WTC11 (cell line): ENCODE data around the gene SPATA25.

Experiments used
- ATF1 ChIP-seq: sonication (generic); formaldehyde crosslinking; IDR thresholded peaks from 2 replicates; pipeline ENCODE4 v1.8.1; 2023; ENCODE audit warnings: mild to moderate bottlenecking, moderate library complexity, missing genetic modification reagents
- OVOL2 ChIP-seq: fragments of 250-450 bp; sonication (Bioruptor Pico); IDR thresholded peaks from 2 replicates; pipeline ENCODE4 v1.9.0; 2021; ENCODE audit warnings: mild to moderate bottlenecking, borderline replicate concordance
- TCF7 ChIP-seq: sonication (generic); formaldehyde crosslinking; IDR thresholded peaks from 2 replicates; pipeline ENCODE4 v1.8.0; 2022; ENCODE audit warnings: mild to moderate bottlenecking, low read depth, missing genetic modification reagents, moderate library complexity
- TP53 ChIP-seq: sonication (generic); formaldehyde crosslinking; IDR thresholded peaks from 2 replicates; pipeline ENCODE4 v1.8.1; 2023; ENCODE audit warnings: mild to moderate bottlenecking, missing genetic modification reagents
- ZBTB21 ChIP-seq: sonication (generic); formaldehyde crosslinking; IDR thresholded peaks from 2 replicates; pipeline ENCODE4 v1.8.1; 2023; ENCODE audit warnings: mild to moderate bottlenecking, missing genetic modification reagents, borderline replicate concordance
- TF ChIP-seq, protein P1 (sequence below): sonication (generic); formaldehyde crosslinking; IDR thresholded peaks from 2 replicates; pipeline ENCODE4 v1.8.0; 2022; ENCODE audit warnings: mild to moderate bottlenecking, missing genetic modification reagents
- TF ChIP-seq, protein P2 (sequence below): fragments of 200-600 bp; IDR thresholded peaks from 2 replicates; pipeline ENCODE4 v1.8.0; 2022; ENCODE audit warnings: antibody characterized with exemption
- TF ChIP-seq, protein P3 (sequence below): sonication (generic); formaldehyde crosslinking; IDR thresholded peaks from 2 replicates; pipeline ENCODE4 v1.8.0; 2022; ENCODE audit warnings: mild to moderate bottlenecking, missing genetic modification reagents

DNA sequence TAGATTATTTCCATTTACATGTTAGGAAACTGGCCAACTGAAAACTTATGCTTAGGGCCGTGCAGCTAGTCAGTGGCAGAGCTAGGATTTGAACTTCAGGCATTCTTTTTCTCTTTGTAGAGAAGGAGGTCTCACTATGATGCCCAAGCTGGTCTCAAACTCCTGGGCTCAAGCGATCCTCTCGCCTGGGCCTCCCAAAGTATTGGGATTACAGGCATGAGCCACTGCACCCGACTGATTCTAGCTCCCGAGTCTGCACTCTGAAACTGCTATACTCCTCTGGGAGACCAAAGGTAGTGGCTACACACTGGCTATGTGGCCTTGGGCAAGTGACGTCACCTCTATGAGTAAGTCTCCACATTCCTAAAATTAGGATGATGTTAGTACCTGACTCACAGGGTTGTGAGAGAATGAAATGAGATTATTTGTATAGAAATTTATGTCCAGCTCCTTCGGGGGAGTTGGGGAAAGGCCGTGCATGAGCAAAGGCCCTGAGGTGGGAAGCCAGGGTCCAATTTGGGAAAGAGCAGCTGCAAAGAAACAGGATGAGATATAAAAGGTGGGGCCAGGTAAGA lies 18.2 kb upstream of the SPATA25 start:
- TF ChIP-seq, protein P1, sequence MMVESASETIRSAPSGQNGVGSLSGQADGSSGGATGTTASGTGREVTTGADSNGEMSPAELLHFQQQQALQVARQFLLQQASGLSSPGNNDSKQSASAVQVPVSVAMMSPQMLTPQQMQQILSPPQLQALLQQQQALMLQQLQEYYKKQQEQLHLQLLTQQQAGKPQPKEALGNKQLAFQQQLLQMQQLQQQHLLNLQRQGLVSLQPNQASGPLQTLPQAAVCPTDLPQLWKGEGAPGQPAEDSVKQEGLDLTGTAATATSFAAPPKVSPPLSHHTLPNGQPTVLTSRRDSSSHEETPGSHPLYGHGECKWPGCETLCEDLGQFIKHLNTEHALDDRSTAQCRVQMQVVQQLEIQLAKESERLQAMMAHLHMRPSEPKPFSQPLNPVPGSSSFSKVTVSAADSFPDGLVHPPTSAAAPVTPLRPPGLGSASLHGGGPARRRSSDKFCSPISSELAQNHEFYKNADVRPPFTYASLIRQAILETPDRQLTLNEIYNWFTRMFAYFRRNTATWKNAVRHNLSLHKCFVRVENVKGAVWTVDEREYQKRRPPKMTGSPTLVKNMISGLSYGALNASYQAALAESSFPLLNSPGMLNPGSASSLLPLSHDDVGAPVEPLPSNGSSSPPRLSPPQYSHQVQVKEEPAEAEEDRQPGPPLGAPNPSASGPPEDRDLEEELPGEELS (CRISPR knock-in tag): no peak
- TF ChIP-seq OVOL2: no peak
- TF ChIP-seq, protein P2, sequence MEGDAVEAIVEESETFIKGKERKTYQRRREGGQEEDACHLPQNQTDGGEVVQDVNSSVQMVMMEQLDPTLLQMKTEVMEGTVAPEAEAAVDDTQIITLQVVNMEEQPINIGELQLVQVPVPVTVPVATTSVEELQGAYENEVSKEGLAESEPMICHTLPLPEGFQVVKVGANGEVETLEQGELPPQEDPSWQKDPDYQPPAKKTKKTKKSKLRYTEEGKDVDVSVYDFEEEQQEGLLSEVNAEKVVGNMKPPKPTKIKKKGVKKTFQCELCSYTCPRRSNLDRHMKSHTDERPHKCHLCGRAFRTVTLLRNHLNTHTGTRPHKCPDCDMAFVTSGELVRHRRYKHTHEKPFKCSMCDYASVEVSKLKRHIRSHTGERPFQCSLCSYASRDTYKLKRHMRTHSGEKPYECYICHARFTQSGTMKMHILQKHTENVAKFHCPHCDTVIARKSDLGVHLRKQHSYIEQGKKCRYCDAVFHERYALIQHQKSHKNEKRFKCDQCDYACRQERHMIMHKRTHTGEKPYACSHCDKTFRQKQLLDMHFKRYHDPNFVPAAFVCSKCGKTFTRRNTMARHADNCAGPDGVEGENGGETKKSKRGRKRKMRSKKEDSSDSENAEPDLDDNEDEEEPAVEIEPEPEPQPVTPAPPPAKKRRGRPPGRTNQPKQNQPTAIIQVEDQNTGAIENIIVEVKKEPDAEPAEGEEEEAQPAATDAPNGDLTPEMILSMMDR: no peak
- TF ChIP-seq ATF1: no peak
- TF ChIP-seq, protein P3, sequence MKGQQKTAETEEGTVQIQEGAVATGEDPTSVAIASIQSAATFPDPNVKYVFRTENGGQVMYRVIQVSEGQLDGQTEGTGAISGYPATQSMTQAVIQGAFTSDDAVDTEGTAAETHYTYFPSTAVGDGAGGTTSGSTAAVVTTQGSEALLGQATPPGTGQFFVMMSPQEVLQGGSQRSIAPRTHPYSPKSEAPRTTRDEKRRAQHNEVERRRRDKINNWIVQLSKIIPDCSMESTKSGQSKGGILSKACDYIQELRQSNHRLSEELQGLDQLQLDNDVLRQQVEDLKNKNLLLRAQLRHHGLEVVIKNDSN: no peak
- TF ChIP-seq TP53 (CRISPR knock-in tag): no peak
- TF ChIP-seq TCF7 (CRISPR knock-in tag): no peak
- no peak for TF ChIP-seq ZBTB21
